Fibroblast of skin of left biceps (primary cell): ENCODE results near the gene MRS2.
A peak's percentile ranks its signal among the peaks of the same experiment; 100 is the strongest.

Source experiments
- DNase-seq, 2 experiments: peaks; one replicate each; pipeline ENCODE4 v3.0.0-alpha.2; 2013; ENCODE audit warnings: low read depth in 2 of 2

Gene MRS2

DNA sequence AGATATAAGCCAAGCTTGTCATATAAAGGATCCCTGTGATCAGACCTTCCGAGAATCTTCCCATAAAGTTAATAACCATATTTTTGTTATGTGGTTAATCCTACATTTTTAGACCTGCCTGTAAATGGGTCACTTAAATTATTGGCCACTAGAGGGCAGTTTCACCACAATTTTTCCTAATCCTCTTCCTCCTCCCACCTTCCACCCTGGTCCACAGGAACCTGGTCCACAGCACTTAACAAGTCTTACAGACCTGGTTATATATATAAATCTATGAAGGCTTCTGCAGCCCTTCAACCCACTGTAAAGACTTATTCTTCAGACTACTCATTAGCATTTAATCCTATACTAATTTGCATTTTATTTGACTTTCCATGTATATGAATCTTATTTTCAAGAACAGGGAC lies 28.3 kb downstream of the MRS2 start:
- DNase-seq: peak in 1 of 2 experiments; percentile 6

DNA sequence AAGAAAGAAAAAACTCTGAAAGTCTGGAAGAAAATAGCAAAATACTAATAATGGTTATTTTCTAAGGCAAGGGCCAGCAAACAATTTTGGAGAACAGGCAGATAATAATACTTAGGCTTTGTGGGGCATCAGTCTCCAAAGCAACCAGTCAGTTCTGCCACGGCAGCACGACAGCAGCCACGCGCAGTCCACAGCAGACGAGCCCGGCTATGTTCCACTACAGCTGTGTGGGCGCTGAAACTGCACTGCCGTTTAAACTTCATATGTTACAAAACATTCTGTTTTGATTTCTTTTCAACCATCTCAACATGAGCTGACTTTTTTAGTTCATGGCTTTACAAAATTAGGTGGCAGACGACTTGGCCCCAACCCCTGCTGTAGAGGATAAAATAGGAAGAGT lies 29.9 kb downstream of the MRS2 start:
- DNase-seq: no peak

DNA sequence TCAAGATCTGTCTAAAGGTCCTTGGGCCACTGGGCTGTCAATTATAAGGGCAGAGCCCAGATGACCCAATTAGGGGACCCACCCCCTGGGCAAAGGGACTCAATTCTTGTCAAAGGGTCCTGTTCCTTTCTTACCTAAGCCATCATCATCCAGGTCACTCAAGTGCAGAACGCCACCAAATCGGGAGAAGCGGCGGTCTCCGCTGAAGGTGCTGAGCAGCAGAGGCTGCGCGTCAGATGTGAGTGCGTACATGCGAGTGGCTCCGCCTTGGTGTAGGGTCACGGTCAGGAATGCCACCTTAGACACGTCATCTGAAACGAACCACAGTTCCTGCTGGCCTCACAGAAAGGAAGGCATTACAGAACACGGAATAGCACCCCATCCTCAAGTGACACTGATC lies 34.2 kb downstream of the MRS2 start:
- DNase-seq: no peak

DNA sequence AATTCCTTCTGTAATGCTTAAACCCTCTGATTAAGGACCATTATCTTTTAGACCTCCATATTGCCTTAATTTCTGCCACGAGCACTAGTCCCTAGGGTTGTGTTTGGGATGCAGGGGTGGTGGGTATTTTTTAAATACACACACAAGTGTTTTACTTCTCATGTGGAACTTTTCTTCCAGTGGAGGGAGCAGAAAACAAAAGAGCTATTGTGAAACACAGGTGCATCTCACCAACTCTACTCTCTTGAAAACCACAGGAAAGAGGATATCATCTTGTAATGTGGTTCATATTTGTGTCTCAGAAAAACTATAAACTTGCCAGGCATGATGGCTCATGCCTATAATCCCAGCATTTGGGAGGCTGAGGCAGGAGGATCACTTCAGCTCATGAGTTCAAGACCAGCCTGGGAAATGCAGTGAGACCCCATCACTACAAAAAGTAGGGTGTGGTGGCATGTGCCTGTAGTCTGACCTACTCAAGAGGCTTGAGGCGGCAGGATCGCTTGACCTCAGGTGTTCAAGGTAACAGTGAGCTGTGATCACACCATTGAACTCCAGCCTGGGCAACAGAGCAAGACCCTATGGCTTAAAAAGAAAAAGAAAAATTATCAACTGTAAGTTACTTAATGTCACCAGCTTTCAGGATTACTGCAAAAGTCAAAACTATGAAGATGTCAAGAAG lies 37.3 kb downstream of the MRS2 start:
- DNase-seq: no peak

DNA sequence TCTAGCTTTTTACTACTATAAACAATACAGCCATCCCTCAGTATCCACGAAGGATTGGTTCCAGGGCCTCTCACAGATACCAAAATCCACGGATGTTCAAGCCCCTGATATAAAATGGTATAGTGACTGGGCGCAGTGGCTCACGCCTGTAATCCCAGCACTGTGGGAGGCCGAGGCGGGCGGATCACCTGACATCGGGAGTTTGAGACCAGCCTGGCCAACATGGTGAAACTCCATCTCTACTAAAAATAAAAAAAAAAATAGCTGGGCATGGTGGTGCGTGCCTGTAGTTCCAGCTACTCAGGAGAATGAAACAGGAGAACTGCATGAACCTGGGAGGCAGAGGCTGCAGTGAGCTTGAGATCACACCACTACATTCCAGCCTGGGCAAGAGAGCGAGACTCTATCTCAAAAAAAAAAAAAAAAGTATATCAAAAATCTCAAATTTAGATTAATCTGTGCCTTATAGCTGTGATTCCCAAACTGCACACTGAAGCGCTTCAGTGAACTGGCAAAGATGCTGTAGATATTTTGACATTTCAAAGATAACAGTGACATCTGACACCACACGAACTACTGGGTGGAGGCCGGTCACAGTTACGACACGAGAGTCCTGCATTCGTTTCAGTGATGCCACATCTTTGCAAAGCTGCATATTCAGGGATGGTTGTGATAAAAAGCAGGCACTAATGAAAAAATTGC lies 38.3 kb downstream of the MRS2 start:
- DNase-seq: no peak

DNA sequence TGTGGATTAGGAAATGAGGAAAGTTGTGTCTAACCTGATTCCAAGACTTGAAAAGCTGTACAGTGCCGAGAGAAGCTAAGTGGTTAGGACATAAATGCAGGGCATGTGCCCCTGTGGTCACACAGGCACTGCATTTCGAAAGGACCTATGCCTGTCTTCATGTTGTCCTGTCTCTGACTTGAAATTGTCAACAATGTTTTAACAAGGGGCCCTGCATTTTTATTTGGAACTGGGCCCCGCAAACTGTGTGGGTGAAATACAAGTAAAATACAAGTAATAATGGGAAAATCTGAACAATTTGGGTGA lies 38.8 kb downstream of the MRS2 start:
- DNase-seq: no peak

DNA sequence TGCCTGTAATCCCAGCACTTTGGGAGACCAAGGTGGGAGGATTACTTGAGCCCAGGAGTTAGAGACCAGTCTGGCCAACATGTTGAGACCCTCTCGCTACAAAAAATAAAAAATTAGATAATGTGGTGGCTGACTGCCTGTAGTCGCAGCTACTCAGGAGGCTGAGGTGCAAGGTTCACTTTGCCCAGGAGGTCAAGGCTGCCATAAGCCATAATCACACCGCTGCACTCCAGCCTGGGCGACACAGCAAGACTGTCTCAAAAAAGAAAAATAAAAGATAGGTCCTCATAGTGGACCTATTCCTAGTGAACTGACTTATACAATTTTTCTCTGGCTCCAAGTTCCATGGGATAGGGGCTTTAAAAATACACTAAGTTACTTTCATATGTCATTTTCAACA lies 41.9 kb downstream of the MRS2 start:
- DNase-seq: no peak

DNA sequence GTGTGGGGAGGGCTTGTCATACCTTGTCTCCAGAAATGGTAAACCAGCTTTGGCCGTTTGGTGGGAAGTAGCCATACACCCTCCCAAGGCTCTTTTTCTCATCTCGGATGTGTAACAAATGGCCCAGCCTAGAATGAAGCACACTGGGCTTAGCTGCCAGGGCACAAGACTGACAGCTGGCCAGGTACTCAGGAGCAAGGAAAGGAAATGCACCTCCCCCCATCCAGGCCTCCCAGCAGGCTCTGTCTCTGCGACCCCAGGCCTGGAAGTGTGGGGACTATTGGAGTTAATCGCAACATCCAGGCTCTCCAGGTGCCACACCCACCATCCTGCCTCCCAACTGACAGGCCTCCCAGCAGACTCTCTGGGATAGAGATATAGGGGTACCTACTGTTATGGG lies 43.0 kb downstream of the MRS2 start:
- no peak for DNase-seq

DNA sequence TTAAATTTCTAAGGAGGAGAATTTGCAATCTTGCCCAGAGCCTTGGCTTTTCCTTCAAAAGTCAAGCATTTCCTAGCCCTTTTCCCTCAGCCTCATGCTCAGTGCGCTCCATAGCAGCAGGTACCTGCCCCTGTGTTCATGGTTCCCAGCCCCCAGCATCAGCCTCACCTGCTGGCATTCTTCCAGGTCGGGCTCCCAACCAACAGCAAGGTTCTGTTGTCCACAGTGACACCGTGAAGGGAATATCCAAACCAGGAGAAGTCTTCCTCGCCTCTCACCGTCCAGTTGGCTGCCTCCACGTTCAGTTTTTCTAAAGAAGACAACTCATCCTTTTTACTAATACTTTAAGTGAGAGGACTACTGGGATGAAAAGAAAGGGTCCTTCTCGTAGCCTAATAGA lies 43.9 kb downstream of the MRS2 start:
- no peak for DNase-seq

DNA sequence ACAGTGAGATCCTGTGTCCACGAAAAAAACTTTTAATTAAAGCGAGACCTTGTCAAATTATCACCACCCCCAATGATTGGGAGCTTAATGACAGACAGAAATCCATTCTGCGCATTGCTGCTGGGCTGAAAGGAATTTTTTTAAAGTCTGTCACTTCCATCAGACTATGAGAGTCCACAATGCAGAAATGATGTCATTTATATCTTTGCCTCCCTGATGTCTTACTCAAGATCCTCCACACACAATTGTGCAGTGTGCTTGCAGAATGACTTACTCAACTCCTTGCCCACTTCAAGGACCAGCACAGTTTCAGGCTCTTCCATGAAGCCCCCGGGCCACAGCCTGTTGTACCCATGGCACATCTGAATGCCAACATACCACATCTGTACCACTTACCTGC lies 45.7 kb downstream of the MRS2 start:
- DNase-seq: no peak

DNA sequence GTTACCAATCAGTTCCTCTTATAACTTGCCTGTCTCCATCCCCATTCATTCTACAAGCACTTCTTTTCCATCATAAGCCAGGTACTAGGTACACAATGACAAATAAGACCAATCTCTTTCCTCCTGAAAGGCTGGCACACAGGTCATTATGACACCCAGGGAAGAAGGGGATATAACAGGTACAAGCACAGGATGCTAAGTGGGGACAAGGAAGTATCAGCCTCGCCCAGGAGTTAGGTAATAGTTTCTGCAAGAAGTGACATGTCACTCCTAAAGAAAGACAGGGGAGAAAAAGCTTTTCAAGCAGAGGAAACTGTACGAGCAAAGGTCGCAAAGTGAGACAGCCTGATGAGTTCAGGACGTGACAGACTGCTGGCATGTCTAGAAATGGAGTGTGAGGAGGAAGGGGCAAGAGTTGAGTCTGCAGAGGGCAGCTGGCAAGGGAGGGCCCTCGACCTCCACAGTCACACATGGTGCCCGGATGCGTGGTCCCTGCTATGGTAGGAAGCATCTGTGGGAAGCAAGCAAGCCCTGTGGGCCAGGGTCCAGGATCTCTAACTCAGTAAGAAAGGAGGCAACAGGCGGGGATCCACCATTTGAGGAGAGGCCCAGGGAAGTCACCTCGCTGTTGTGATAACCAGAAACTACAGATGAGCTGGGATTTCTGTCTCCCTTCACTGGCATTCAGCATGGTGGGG lies 46.2 kb downstream of the MRS2 start:
- DNase-seq: no peak

DNA sequence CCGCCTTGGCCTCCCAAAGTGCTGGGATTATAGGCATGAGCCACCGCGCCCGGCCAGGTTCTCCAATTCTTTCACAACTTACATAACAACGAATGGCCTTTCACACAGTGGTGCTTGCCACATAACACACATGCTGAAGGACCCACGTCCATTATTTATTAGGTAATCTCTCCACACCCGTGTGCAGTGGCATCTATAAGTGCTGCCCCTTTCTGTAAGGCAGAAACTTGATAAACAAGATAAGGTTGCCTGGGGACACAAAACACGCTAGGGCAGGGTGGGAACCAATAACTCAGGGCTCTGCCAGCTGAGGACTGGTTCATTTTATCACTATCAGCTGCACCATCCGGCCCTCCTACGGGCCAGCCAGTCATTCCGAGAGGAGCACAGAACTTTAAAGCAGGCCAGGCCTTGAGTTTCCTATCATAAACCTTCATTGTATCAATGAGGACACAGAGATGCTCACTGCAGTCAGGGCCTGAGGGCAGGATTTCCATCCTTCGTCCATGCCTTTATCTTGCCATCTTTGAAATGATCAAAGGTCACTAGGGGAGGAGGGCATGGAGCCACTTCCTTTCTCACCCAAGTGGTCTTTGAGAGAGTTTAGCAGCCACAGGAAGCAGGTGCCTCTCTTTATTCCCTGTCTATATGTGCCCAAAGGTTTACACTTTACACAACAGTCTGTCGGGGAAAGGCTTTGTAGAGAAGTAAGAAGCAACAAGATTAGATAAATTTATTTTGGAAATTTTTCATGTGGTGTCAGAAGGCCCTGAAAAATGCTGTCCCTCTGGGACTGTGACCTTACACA lies 49.0 kb downstream of the MRS2 start:
- DNase-seq: no peak

DNA sequence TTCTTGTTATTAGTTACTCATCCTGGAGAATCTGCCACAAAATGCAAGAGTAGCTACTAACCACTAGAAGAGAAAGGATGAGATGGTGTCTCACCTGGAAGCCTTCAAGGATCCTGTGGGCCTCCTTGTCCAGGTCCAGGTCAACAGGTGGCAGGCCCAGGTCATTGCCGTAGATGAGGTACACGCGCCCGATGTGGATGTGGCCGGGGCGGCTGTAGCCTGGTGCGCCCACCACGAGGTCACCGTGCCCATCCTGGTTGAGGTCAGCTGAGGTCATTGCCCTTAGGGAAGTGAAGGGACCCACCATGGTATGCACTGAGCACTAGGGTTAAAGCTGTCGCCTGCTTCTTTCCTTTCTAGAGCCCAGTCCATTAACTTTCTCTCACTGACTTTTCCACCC lies 51.2 kb downstream of the MRS2 start:
- no peak for DNase-seq

DNA sequence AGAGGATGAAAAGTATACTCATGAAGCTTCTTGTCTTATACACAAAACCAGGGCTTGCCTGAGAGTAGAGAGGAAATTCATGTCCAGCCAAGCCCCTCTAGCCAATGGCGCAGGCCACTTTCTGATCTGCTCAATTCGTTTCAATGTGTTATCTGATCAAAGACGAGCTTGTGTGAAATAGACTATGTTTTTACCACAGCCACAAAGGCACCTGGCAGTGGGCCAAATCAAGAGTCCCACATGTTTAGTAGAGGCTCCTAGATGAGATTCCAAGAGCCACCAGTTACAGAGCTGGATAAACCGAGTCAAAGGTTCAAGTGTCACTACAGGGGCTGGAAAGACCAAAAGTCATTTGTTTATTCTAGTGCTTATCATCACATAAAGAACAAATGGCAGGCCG lies 51.7 kb downstream of the MRS2 start:
- DNase-seq: no peak

DNA sequence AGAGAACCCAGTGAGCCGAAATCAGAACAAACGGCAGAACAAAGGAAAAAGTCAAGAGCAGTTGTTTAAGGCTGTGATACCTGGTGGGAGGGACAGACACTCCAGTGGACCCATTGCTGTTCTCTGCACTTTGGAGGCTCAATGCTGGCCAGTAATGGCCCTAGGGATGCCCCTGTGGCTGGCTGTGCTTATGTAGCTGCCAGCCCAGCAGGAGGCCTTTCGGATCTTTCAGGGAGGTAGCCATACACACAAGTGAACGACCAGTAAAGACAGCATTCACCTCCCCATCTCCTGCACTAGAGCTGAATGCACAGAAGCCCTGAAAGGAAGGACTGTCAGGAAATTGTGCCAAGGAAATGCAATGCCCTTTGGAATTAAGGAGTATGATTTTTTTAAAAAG lies 52.3 kb downstream of the MRS2 start:
- DNase-seq: no peak

DNA sequence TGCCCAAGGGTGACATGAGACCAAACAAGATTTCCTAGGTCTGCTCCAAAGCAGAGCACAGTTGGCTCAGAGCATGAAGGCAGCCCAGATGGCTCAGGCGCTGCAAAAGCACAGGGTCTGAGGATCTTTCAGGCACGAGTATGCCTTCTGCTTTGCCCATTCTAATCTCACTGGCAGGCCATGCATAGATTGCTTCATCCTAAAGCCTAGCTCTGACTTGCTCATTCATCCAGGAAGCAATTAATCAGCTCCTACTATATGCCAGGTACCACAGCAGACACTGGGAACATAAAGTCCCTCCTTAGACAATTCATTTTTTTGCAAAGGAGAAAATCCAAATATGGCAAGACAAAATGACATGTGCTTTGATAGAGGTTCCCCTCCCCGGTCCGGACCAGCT lies 55.4 kb downstream of the MRS2 start:
- DNase-seq: no peak

DNA sequence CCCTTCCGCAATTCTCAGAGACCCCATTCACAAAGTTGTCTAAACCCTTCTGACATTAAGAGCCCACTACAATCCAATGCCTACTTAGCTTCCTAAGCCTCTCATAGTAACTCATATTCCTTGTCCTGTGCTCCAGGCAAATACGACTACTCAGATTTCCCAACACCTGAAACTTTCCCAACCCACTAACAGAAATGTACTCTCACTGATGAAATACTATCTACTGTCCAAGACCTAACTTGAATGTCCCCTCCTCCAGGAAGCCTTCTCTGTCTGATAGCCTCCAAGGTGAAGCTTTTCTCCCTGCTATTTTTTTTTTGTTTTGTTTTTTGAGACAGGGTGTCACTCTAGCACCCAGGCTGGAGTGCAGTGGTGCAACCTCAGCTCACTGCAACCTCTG lies 56.2 kb downstream of the MRS2 start:
- DNase-seq: no peak

DNA sequence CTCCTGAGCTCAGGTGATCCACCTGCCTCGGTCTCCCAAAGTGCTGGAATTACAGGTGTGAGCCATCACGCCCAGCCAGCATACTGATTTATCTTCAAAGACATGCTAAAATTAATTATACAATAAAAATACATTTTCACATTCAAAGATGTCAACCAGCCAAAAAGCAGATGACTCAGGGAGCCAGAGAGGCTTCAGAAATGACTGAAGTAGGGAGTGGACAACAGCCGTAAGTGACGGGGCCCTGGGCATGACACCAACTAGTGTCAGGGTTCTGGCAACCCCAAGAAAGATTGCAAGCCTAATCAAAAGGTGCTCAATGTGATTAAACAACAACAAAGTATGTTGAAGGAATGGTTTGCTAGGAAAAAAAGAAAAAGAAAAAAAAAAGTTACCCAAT lies 58.2 kb downstream of the MRS2 start:
- no peak for DNase-seq

DNA sequence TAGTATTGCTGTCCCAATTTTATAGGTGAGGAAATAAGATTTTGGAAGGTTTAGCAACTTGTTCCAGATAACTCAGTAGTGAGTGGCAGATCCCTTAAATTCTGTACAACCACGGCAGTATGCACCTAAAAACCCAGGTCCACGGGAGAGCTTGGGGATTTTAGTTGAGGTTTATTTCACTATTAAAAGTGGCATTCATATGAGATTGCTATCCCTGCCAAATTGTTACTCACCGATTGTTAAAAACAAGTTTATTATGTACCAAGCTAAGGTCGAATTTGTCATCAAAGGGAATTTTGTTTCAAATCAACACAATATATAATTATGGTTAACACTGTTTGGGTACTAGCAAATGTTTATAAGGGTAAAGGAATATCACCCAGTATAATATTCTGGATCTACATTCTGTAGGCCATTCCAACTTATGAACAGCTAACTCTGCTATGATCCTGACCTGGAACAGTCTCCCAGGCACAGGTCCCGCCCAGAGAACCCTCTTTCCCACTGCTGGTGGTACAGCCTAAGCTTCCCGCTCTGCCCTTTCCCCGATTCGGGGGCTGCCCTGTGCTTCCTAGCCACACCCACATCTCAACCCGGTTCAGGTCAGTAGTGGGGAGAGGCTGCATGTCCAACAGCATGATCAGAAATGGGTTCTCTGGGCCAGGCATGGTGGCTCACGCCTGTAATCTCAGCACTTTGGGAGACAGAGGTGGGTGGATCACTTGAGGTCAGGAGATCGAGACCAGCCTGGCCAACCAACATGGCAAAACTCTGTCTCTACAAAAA lies 61.7 kb downstream of the MRS2 start:
- DNase-seq: no peak

DNA sequence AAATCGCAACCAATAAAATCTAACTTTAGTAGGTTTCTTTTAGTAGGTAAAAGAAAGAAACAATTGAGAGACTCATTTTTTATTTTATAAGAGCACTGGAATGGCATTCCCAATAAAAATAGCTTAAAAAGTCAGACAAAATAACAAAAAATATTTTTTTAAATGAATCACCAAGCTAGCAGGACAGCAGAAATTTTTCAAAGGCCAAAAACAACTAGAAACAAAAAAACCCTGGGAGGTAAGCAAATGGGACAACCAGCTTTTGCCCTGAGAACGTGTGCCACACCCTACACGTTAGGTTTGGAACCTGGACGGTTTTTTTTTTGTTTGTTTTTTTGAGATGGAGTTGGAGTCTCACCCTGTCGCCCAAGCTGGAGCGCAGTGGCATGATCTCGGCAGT lies 67.1 kb downstream of the MRS2 start:
- DNase-seq: no peak

DNA sequence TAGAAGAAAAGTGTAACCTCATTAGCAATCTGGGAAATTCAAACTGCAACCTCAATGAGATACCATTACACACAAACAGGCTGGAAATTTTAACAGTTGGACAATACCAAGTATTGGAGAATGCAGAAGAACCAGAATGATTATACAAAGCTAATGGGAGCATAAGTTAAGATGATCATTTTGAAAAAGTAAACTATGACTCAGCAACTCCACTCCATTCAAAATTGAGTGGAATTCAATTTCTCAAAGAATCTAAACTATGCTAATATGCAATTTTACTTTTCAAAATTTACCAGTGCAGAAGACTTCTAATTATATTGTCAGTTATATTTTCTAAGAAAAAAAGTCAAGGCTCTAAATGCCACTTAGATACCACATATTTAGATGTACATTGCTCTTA lies 69.4 kb downstream of the MRS2 start:
- DNase-seq: no peak
